ENCODE results near the gene FOCAD.
"Not testable (repeated sequence)": the region's sequence is repeated elsewhere in the genome, so short reads cannot be mapped to it uniquely, and the experiment has no call there.

Gene FOCAD

DNA sequence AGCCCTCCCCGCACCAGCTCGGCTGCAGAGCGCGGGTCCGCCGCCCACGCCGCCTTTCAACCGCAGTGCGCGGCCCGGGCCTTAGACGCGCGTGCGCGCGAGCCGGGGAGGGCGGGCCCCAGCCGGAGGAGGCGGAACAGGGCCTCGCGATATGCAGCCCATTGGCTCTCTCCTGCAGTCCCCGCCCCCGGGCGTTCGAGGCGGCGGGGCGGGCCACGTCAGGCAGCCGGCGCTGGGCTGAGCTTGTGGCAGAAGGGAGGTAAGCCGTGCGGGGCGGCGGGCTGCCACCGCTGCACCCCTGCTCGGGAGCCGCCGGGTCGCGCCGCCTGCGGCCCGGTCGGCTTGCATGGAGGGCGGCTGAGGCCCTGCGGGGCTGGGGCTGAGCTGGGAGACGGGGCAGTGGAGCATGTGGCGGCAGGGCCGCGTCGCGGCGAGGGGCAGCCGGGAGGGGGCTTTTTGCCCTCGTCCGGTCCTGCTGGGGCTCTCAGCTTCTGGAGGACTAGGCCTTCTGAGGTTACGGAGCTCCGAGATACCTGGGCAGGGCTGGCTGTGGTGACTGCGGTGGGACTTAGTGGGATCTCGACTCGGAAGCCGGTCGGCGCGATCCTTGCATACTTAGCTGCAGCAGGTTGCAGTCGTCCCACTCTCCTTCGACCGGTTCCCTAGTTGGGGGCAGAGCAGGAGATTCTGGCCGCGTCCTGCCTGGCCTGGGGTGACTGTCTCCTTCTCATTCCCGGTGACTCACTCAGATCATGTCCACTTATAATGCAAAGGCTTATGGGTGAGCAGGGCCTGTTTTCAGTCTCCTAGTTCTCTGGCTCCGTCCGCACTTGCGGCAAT, at the start of gene FOCAD:
TSS of gene FOCAD (plus strand) at position 225 of the 840 bp plus-strand sequence. CDS start 31,095 bp downstream, outside the sequence.
- DNase-seq (ENCODE audit: low spot score): peak; percentile 97

DNA sequence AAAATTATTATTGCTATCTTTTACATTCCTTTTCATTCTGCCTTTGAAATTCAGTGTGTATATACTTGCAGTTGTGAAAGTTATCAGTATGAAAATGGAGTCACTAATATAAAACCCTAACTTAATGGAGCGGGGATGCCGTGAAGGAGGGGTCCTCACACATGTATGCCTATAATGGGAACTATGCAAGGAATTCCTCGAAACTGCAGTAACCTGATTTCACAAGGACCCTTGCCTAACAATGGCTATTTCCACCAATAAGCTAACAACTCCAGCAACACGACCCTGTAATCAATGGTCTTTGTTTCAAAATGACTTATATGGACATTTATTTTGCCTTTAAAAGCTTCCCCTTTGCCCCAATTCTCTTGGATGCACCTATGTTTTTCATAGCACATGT, 49.2 kb upstream of the FOCAD start:
- DNase-seq (ENCODE audit: low spot score): no peak

DNA sequence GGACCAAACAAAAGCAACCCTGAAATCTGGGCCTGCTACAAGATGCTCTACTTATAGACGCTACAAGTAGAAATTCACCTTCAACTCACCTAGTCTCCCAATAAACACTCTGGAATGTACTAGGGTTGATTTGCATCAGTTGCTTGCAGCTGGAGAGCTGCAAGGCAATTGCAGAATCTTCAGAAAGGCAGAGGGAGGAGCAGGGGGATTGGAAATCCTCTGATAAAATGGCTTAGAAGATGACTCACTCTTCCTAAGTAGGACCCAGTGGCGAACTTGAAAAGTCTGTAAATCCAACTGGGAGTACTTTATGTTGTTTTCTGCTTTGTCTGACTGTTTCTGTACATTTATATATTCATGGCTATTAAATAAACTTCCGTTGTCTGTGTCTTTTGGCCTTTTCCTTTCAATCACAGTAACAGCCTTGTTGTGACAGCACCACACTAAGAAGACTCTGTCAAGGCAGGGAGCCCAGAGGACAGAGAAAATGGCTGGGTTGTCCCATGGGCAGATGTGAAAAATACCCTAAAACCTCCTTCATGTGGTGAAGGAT, 47.1 kb upstream of the FOCAD start:
- no peak for DNase-seq (ENCODE audit: low spot score)

GRCh38 chr9:20640331-20641187, 43.5 kb upstream of the FOCAD start:
- peak; percentile 17 for DNase-seq (ENCODE audit: low spot score)

DNA sequence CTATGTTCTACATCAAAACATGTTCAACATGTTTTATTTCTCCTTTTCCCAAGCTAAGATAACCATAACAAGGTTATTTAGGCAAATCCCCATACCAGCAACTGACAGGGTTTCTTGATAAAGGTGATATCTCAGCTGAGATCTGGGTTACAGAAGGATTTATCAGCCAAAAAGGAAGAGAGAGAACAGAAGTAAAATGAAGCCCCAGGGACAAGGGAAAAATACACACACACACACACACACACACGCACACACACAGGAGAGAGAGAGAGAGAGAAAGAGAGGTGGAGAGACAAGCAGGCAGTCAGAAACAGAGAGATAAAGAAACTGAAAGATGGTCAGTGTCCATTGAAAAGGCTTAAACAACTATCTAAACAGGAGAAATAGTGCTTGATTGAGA, 42.0 kb upstream of the FOCAD start:
- no peak for DNase-seq (ENCODE audit: low spot score)

DNA sequence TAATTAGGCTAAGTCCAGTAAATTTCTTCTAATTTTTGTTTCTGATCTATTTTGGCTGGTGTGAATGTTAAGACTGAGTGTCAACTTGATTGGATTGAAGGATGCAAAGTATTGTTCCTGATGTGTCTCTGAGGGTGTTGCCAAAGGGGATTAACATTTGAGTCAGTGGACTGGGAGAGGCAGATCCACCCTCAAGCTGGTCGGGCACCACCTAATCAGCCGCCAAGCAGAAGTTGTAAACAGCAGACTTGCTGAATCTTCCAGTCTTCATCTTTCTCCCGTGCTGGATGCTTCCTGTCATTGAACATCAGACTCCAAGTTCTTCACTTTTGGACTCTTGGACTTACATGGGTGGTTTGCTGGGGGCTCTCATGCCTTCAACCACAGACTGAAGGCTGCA, 40.4 kb upstream of the FOCAD start:
- no peak for DNase-seq (ENCODE audit: low spot score)

- DNase-seq (ENCODE audit: low spot score): no peak
Observed at GRCh38 chr9:20646656-20647055, 37.4 kb upstream of the FOCAD start.

GRCh38 chr9:20649381-20649780, 34.7 kb upstream of the FOCAD start:
- no peak for DNase-seq (ENCODE audit: low spot score)

GRCh38 chr9:20650313-20650712, 33.7 kb upstream of the FOCAD start:
- DNase-seq (ENCODE audit: low spot score): no peak

DNA sequence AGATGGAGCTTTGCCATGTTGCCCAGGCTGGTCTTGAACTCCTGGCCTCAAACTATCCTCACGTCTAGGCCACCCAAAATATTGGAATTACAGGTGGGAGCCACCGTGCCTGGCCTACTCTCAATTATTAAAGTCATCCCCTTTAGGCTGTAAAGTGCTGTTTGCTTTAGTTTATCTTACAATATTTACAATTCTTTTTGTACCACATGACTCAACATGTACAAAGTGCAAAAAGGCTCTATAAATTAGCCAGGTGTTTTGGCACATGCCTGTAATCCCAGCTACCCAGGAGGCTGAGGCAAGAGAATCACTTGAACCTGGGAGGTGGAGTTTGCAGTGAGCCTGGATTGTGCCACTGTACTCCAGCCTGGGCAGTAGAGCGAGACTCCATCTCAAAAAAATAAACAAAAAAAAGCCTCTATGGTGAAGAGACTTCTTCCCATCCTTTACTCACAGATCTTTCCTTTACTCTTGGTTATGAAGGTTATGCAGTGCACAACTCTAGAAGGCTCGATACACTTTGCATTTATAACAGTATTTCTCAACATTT, 33.2 kb upstream of the FOCAD start:
- no peak for DNase-seq (ENCODE audit: low spot score)

DNA sequence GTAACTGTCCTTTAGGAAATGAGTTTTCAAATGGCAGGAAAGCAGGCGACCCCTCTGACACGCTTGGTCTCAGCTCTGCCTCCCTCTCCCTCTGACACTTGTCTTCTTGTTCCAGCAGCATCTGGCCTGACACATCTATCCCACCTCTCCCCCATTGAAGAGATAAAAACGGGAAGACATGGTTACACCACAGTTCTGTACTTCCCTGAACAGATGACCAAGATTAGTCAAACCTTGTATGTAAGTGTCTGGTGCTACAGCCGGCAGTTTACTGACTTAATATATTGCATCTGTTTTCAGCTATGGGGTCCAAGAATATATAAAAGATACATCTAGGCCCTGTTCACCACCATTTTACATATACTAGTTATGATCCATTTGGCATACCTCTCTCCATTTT, 32.1 kb upstream of the FOCAD start:
- no peak for DNase-seq (ENCODE audit: low spot score)

GRCh38 chr9:20658246-20658667, 25.8 kb upstream of the FOCAD start:
- not testable (repeated sequence) for DNase-seq (ENCODE audit: low spot score)

GRCh38 chr9:20658677-20659473, 25.2 kb upstream of the FOCAD start:
- no peak for DNase-seq (ENCODE audit: low spot score)

DNA sequence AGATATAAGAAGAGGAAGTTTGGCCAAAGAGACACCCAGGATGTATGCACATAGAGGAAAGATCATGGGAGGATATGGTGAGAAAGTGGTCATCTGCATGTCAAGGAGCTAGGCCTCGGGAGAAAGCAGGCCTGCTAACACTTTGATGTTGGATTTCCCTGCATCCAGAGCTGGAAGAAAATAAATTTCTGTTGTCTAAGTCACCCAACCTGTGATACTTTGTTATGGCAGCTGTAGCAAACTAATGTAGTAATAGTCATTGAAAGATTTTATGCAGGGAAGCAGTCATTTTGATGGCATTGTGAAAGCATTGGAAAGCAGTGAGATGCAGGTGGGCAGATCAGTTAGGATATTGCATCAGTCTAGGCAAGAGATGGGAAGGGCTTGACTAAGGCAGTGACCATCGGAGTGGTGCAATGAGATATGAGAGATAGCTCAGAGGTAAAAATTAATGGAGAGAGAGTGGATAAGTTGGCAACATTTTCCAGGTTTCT, 24.5 kb upstream of the FOCAD start:
- DNase-seq (ENCODE audit: low spot score): no peak

DNA sequence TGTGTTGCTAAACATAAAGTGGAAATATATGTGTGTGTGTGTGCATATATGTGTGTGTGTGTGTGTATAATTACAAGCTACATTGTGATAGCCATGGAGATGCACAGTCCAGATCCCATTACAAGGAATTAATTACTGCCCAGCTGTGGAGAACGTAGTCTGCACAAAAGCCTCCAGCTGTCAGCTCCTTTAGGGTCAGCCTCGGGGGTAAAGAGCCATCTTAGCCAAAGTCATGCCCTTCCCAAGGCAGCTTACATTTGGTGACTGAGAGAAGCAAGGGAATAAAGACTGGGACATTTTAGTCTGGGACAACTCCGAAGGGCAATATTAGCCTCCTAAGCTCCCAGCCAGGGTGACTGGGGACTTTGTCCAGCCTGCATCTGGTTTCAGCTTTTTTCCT, 21.9 kb upstream of the FOCAD start:
- DNase-seq (ENCODE audit: low spot score): no peak

DNA sequence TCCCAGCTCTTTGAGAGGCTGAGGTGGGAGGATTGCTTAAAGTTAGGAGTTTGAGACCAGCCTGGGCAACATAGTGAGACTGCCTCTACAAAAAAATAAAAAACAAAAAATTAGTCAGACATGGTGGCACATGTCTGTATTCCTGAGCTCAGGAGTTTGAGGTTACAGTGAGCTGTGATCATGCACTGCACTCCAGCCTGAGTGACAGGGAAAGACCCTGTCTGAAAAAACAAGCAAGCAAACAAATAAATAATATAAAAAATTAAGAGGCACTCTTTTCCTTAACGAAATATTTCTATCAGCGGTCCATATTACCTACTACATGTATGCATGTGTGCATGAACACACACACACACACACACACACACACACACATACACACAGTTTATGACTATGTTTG, 20.9 kb upstream of the FOCAD start:
- DNase-seq (ENCODE audit: low spot score): no peak

- no peak for DNase-seq (ENCODE audit: low spot score)
Observed at GRCh38 chr9:20664501-20664900, 19.6 kb upstream of the FOCAD start.

GRCh38 chr9:20670395-20670794, 13.7 kb upstream of the FOCAD start:
- DNase-seq (ENCODE audit: low spot score): no peak

DNA sequence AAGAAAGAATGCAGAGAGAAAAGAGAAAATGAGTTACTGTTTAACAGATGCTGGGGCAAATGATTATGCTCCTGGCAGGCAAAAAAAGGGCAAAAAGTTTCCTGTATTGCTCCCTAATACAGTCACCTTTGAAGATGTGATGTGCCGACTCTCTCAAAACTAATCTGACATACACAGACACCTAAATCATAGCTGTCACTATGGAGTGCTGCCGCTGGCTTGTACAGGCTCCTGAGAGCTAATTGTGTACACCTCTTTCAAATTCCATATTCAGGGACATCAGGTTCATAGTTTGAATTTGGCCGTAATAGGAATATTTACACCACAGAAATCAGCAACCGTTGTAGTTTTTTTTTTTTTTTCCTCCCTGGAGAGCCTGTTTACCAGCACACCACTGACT, 12.4 kb upstream of the FOCAD start:
- no peak for DNase-seq (ENCODE audit: low spot score)

DNA sequence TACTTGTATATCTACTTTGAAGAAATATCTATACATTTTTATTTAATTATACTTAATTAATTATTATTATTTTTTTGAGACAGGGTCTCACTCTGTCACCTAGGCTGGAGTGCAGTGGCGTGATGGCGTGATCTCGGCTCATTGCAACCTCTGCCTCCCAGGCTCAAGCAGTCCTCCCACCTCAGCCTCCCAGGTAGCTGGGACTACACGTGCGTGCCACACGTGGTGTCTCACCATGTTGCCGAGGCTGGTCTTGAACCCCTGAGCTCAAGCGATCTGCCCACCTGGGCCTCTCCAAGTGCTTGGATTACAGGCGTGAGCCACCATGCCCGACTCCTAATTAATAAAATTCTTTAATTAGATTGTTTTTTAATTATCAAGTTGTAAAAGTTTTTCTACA, 10.5 kb upstream of the FOCAD start:
- DNase-seq (ENCODE audit: low spot score): not testable (repeated sequence)

GRCh38 chr9:20681467-20681866, 2.6 kb upstream of the FOCAD start:
- no peak for DNase-seq (ENCODE audit: low spot score)
